ENCODE measurements around the gene GDI1. TPM values are rescaled to one million over a fixed set of nuclear protein-coding genes. Genes with fewer than 3 reads are reported as not detected.

The GDI1 gene
- polyA plus RNA-seq, 2 donors: 46.4 to 63.5 TPM

GRCh38 chrX:154408659-154409221, 28.2 kb upstream of the GDI1 start:
- Histone ChIP-seq H3K36me3 (ENCODE audit: control insufficient read depth in 2 of 2, insufficient read depth in 2 of 2, low read length in 1 of 2) (peaks cover 0 to 3% of the 10 kb centered on the region in 2 donors), H3K27me3 (ENCODE audit: control insufficient read depth in 1 of 2, insufficient read depth in 2 of 2, low read length in 2 of 2) (no peaks in the 10 kb centered on the region), H3K9me3 (ENCODE audit: control insufficient read depth in 2 of 2, insufficient read depth in 1 of 2, low read depth in 1 of 2, low read length in 1 of 2) (no peaks in the 10 kb centered on the region), H3K4me1 (ENCODE audit: control insufficient read depth in 2 of 2, insufficient read depth in 2 of 2, low read length in 1 of 2) (peaks cover 0 to 11% of the 10 kb centered on the region in 2 donors), H3K4me3 (ENCODE audit: low read depth in 1 of 2, low read length in 2 of 2) (peak overlapping the region in 1 of 2 donors; percentile 45), H3K27ac (ENCODE audit: low read depth in 2 of 2, low read length in 1 of 2) (peak overlapping the region; percentile 45 to 88)
- WGBS, 2 donors: 37 to 48% methylated on average over 10 of the region's 10 CpGs

DNA sequence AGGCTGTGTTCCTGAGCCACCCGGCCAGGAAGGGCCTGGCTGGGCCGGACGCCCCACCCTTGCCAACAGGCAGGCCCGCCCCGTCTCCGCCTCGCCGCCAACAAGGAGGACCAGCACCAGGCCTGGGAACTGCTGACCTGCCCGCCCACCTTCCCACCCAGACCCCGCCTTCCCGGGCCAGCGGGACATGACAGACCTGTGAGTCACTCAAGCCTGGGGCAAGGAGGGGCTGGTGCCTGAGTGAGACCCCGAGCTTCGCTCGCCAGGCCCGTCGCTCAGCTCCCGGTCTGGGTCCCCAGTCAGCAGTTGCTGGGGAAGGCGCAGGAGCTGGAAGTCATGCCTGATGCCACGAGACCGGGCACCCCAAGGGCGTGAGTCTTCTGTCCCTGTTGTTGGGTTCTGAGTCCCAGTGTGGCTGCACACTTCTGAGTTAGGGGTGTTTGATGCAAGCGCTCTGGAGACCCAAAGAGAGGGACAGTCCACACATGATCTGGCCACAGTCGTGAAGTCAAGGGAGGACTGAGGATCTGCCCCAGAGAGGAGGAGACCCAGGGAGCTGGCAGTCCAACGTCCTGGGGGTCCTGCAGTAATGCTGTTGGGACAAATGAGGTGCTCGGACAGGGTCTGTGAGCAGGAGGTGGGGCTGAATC, 27.6 kb upstream of the GDI1 start, which contains the start of gene DNASE1L1:
Gene DNASE1L1 (minus strand): TSS at position 33 of the 650 bp plus-strand sequence. CDS start 3,686 bp downstream, outside the sequence.
- Histone ChIP-seq H3K4me1 (ENCODE audit: control insufficient read depth in 2 of 2, insufficient read depth in 2 of 2, low read length in 1 of 2) (peaks cover 0 to 11% of the 10 kb centered on the region in 2 donors), H3K9me3 (ENCODE audit: control insufficient read depth in 2 of 2, insufficient read depth in 1 of 2, low read depth in 1 of 2, low read length in 1 of 2) (no peaks in the 10 kb centered on the region), H3K36me3 (ENCODE audit: control insufficient read depth in 2 of 2, insufficient read depth in 2 of 2, low read length in 1 of 2) (peaks cover 0 to 3% of the 10 kb centered on the region in 2 donors), H3K27ac (ENCODE audit: low read depth in 2 of 2, low read length in 1 of 2) (peak within 1 kb of the TSS; percentile 75 to 88), H3K27me3 (ENCODE audit: control insufficient read depth in 1 of 2, insufficient read depth in 2 of 2, low read length in 2 of 2) (no peaks in the 10 kb centered on the region), H3K4me3 (ENCODE audit: low read depth in 1 of 2, low read length in 2 of 2) (peak within 1 kb of the TSS in 1 of 2 donors; percentile 45)
- WGBS, 2 donors: 28 to 45% methylated on average over 14 to 26 of the region's 26 CpGs

- Histone ChIP-seq H3K4me3 (ENCODE audit: low read depth in 1 of 2, low read length in 2 of 2) (peak overlapping the region; percentile 45 to 88), H3K27me3 (ENCODE audit: control insufficient read depth in 1 of 2, insufficient read depth in 2 of 2, low read length in 2 of 2) (no peaks in the 10 kb centered on the region), H3K27ac (ENCODE audit: low read depth in 2 of 2, low read length in 1 of 2) (peak overlapping the region; percentile 90 to 97), H3K9me3 (ENCODE audit: control insufficient read depth in 2 of 2, insufficient read depth in 1 of 2, low read depth in 1 of 2, low read length in 1 of 2) (no peaks in the 10 kb centered on the region), H3K36me3 (ENCODE audit: control insufficient read depth in 2 of 2, insufficient read depth in 2 of 2, low read length in 1 of 2) (peaks cover 0 to 3% of the 10 kb centered on the region in 2 donors), H3K4me1 (ENCODE audit: control insufficient read depth in 2 of 2, insufficient read depth in 2 of 2, low read length in 1 of 2) (peaks cover 0 to 11% of the 10 kb centered on the region in 2 donors)
- WGBS, 2 donors: 0 to 35% methylated on average over 21 to 29 of the region's 29 CpGs
Observed at GRCh38 chrX:154411981-154412340, 25.0 kb upstream of the GDI1 start.

- peaks cover 0 to 3% of the 10 kb centered on the region in 2 donors for H3K36me3 ChIP-seq (ENCODE audit: control insufficient read depth in 2 of 2, insufficient read depth in 2 of 2, low read length in 1 of 2)
- H3K27me3 ChIP-seq (ENCODE audit: control insufficient read depth in 1 of 2, insufficient read depth in 2 of 2, low read length in 2 of 2): no peaks in the 10 kb centered on the region
- H3K4me1 ChIP-seq (ENCODE audit: control insufficient read depth in 2 of 2, insufficient read depth in 2 of 2, low read length in 1 of 2): peaks cover 0 to 11% of the 10 kb centered on the region in 2 donors
- H3K9me3 ChIP-seq (ENCODE audit: control insufficient read depth in 2 of 2, insufficient read depth in 1 of 2, low read depth in 1 of 2, low read length in 1 of 2): no peaks in the 10 kb centered on the region
- peak overlapping the region; percentile 90 to 97 for H3K27ac ChIP-seq (ENCODE audit: low read depth in 2 of 2, low read length in 1 of 2)
- peak overlapping the region; percentile 45 to 88 for H3K4me3 ChIP-seq (ENCODE audit: low read depth in 1 of 2, low read length in 2 of 2)
- WGBS, 2 donors: 14 to 45% methylated on average over 4 of the region's 4 CpGs
Observed at GRCh38 chrX:154412468-154412867, 24.5 kb upstream of the GDI1 start.

DNA sequence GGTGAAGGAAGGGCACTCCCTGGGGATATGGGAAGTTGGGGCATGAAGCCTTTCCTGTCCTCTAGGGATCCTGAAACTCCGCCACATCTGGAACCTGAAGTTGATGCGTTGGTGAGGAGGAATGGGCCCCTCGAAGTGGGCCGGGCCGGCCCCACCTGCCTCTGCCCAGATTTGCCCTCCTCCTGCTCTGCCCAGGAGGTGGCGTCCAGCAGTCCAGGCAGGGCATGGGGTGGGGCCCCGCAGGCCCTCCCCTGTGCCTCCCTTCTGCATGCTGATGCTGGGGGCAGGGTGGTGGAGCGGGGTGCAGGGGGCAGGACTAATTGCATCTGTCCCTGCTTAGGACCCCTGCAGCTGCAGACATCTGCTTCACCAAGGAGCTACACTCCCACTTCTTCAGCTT, 23.8 kb upstream of the GDI1 start:
- WGBS, 2 donors: 70 to 77% methylated on average over 8 of the region's 8 CpGs

GRCh38 chrX:154417157-154417556, 19.8 kb upstream of the GDI1 start:
- peaks cover 0 to 3% of the 10 kb centered on the region in 2 donors for H3K36me3 ChIP-seq (ENCODE audit: control insufficient read depth in 2 of 2, insufficient read depth in 2 of 2, low read length in 1 of 2)
- no peaks in the 10 kb centered on the region for H3K27me3 ChIP-seq (ENCODE audit: control insufficient read depth in 1 of 2, insufficient read depth in 2 of 2, low read length in 2 of 2)
- no peaks in the 10 kb centered on the region for H3K9me3 ChIP-seq (ENCODE audit: control insufficient read depth in 2 of 2, insufficient read depth in 1 of 2, low read depth in 1 of 2, low read length in 1 of 2)
- peaks cover 0 to 6% of the 10 kb centered on the region in 2 donors for H3K4me1 ChIP-seq (ENCODE audit: control insufficient read depth in 2 of 2, insufficient read depth in 2 of 2, low read length in 1 of 2)
- H3K4me3 ChIP-seq (ENCODE audit: low read depth in 1 of 2, low read length in 2 of 2): no peak overlapping the region
- WGBS, 2 donors: 71 to 78% methylated on average over 7 of the region's 7 CpGs
- H3K27ac ChIP-seq (ENCODE audit: low read depth in 2 of 2, low read length in 1 of 2): no peak overlapping the region

More for the DNA sequence above, 23.8 kb upstream of the GDI1 start:
- no peaks in the 10 kb centered on the region for H3K27me3 ChIP-seq (ENCODE audit: control insufficient read depth in 1 of 2, insufficient read depth in 2 of 2, low read length in 2 of 2)
- peaks cover 0 to 10% of the 10 kb centered on the region in 2 donors for H3K4me1 ChIP-seq (ENCODE audit: control insufficient read depth in 2 of 2, insufficient read depth in 2 of 2, low read length in 1 of 2)
- H3K27ac ChIP-seq (ENCODE audit: low read depth in 2 of 2, low read length in 1 of 2): peak overlapping the region; percentile 90 to 97
- peaks cover 0 to 3% of the 10 kb centered on the region in 2 donors for H3K36me3 ChIP-seq (ENCODE audit: control insufficient read depth in 2 of 2, insufficient read depth in 2 of 2, low read length in 1 of 2)
- no peaks in the 10 kb centered on the region for H3K9me3 ChIP-seq (ENCODE audit: control insufficient read depth in 2 of 2, insufficient read depth in 1 of 2, low read depth in 1 of 2, low read length in 1 of 2)
- no peak overlapping the region for H3K4me3 ChIP-seq (ENCODE audit: low read depth in 1 of 2, low read length in 2 of 2)

DNA sequence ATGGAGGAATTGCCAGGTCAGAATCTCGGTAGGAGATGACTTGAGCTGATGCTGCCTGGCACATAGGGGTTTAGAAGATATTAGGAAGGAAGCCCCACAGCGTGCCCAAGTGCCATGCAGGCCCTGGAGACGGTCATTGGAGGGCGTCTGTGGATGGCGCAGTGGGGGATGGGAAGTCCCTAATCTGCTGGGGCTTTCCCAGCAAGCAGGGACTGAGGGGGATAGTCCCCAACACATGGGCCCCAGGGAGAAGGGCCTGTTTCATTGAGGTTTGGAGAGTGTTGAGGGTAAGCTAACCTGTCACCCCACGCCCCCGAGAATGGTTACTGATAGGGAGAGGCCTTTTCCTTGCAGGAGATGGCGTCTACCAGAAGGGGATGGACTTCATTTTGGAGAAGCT, 17.8 kb upstream of the GDI1 start:
- Histone ChIP-seq H3K4me1 (ENCODE audit: control insufficient read depth in 2 of 2, insufficient read depth in 2 of 2, low read length in 1 of 2) (no peaks in the 10 kb centered on the region), H3K4me3 (ENCODE audit: low read depth in 1 of 2, low read length in 2 of 2) (no peak overlapping the region), H3K36me3 (ENCODE audit: control insufficient read depth in 2 of 2, insufficient read depth in 2 of 2, low read length in 1 of 2) (no peaks in the 10 kb centered on the region), H3K9me3 (ENCODE audit: control insufficient read depth in 2 of 2, insufficient read depth in 1 of 2, low read depth in 1 of 2, low read length in 1 of 2) (no peaks in the 10 kb centered on the region), H3K27me3 (ENCODE audit: control insufficient read depth in 1 of 2, insufficient read depth in 2 of 2, low read length in 2 of 2) (no peaks in the 10 kb centered on the region), H3K27ac (ENCODE audit: low read depth in 2 of 2, low read length in 1 of 2) (no peak overlapping the region)
- 79 to 90% methylated on average over 8 of the region's 8 CpGs for WGBS, 2 donors

DNA sequence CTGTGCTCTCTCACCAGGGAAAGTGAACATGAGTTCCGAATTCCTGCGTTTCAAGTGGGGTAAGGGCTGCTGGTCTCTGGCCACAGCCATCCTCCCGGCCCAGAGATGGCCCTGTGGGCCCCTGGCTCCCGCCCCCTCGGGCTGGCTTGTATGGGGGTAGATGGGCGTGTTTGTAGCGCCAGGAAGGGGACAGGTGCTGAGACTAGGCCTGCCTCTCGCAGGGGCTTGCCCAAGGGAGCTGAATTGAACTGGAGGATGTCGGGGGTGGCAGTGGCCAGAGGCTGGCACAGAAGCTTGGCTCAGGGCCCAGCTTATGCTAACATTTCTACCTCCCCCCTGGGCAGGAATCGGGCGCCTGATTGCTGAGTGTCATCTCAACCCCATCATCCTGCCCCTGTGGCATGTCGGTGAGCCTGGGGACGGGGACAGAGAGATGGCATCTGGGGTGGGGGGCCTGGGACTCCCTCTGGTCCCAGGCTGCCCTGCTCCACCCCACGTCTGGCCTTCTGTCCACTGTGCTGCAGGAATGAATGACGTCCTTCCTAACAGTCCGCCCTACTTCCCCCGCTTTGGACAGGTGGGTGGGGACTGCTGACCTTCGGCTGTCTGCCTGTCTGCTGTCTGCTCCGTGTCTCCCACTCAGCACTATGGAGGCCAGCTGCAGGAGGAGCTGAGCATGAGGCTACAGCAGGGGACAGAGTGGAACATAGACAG, 17.1 kb upstream of the GDI1 start:
- H3K27ac ChIP-seq (ENCODE audit: low read depth in 2 of 2, low read length in 1 of 2): no peak overlapping the region
- WGBS, 2 donors: 61 to 74% methylated on average over 19 of the region's 19 CpGs
- no peaks in the 10 kb centered on the region for H3K27me3 ChIP-seq (ENCODE audit: control insufficient read depth in 1 of 2, insufficient read depth in 2 of 2, low read length in 2 of 2)
- no peaks in the 10 kb centered on the region for H3K4me1 ChIP-seq (ENCODE audit: control insufficient read depth in 2 of 2, insufficient read depth in 2 of 2, low read length in 1 of 2)
- H3K36me3 ChIP-seq (ENCODE audit: control insufficient read depth in 2 of 2, insufficient read depth in 2 of 2, low read length in 1 of 2): no peaks in the 10 kb centered on the region
- H3K4me3 ChIP-seq (ENCODE audit: low read depth in 1 of 2, low read length in 2 of 2): no peak overlapping the region
- H3K9me3 ChIP-seq (ENCODE audit: control insufficient read depth in 2 of 2, insufficient read depth in 1 of 2, low read depth in 1 of 2, low read length in 1 of 2): no peaks in the 10 kb centered on the region

GRCh38 chrX:154420402-154420756, 16.6 kb upstream of the GDI1 start:
- H3K4me1 ChIP-seq (ENCODE audit: control insufficient read depth in 2 of 2, insufficient read depth in 2 of 2, low read length in 1 of 2): no peaks in the 10 kb centered on the region
- 86 to 87% methylated on average over 10 of the region's 10 CpGs for WGBS, 2 donors
- no peak overlapping the region for H3K4me3 ChIP-seq (ENCODE audit: low read depth in 1 of 2, low read length in 2 of 2)
- H3K9me3 ChIP-seq (ENCODE audit: control insufficient read depth in 2 of 2, insufficient read depth in 1 of 2, low read depth in 1 of 2, low read length in 1 of 2): no peaks in the 10 kb centered on the region
- no peak overlapping the region for H3K27ac ChIP-seq (ENCODE audit: low read depth in 2 of 2, low read length in 1 of 2)
- H3K36me3 ChIP-seq (ENCODE audit: control insufficient read depth in 2 of 2, insufficient read depth in 2 of 2, low read length in 1 of 2): no peaks in the 10 kb centered on the region
- no peaks in the 10 kb centered on the region for H3K27me3 ChIP-seq (ENCODE audit: control insufficient read depth in 1 of 2, insufficient read depth in 2 of 2, low read length in 2 of 2)

Measured in esophagus (tissue), 2 donors.